Ascending aorta (tissue), 2 donors: ENCODE results near the gene CCDC12. TPM values are rescaled to one million over a fixed set of nuclear protein-coding genes. Genes with fewer than 3 reads are reported as not detected.

Experiments used
- DNase-seq, 2 donors: peaks; one replicate each; pipeline ENCODE4 v3.0.0-alpha.2; 2019; ENCODE audit warnings: low spot score in 2 of 2
- H3K27ac ChIP-seq, 2 donors: fragments of 200-600 bp; sonication (generic); one replicate each; pipeline ENCODE4 v1.5.1; 2016 to 2017; ENCODE audit warnings: mild to moderate bottlenecking in 1 of 2
- H3K27me3 ChIP-seq: fragments of 200-600 bp; sonication (generic); one replicate; pipeline ENCODE4 v1.5.1; 2017
- H3K36me3 ChIP-seq, 2 donors: fragments of 200-600 bp; sonication (generic); one replicate each; pipeline ENCODE4 v1.5.1; 2016
- H3K4me1 ChIP-seq, 2 donors: fragments of 200-600 bp; sonication (generic); one replicate each; pipeline ENCODE4 v1.5.1; 2016 to 2017; ENCODE audit warnings: mild to moderate bottlenecking in 1 of 2
- H3K4me3 ChIP-seq, 2 donors: fragments of 200-600 bp; sonication (generic); one replicate each; pipeline ENCODE4 v1.5.1; 2016 to 2017; ENCODE audit warnings: mild to moderate bottlenecking in 1 of 2
- H3K9me3 ChIP-seq, 2 donors: fragments of 200-600 bp; sonication (generic); one replicate each; pipeline ENCODE4 v1.5.1; 2016
- CTCF ChIP-seq, 3 experiments: fragments of 200-600 bp in 2 of 3; fragments of 450-650 bp in 1 of 3; sonication (generic) in 2 of 3; IDR thresholded peaks; one replicate each; pipeline ENCODE4 v1.5.1; 2016 to 2019; ENCODE audit warnings: antibody characterized with exemption in 3 of 3, mild to moderate bottlenecking in 1 of 3, moderate library complexity in 1 of 3
- intact Hi-C: fragments of 100-400 bp; cut with DNase I; formaldehyde crosslinking; loops from one replicate; pipeline ENCODE4 v1.15.1; 2023
- total RNA-seq: library from RNA; depleted of rRNA; stranded (reverse); fragments of >200 nt; gene quantifications from one replicate; pipeline ENCODE4 v1.1.0, GENCODE V29; 2016

The CCDC12 gene
- total RNA-seq, 1 donor from 2014 or later, result 34.3 TPM

DNA sequence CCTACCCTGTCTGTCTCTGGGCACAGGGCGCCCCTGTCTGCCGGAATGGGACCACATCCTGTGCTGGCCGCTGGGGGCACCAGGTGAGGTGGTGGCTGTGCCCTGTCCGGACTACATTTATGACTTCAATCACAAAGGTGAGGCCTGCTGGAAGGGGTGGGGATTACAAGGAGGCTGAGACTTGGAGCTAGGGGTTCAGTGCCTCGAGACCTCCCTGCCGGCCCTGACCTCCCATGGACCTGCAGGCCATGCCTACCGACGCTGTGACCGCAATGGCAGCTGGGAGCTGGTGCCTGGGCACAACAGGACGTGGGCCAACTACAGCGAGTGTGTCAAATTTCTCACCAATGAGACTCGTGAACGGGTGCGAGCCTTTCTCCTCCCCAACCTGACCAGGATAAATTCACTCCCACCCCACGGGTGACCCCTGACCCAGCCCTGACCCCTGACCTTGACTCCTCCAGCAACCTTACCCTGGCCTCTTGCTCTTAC, 78.7 kb downstream of the CCDC12 start:
- TF ChIP-seq CTCF (IDR thresholded peaks at IDR 0.05), result no peak
- no peaks in the 10 kb centered on the region for H3K27me3 ChIP-seq
- DNase-seq, result no peak
- no peak overlapping the region for H3K4me3 ChIP-seq
- no peak overlapping the region for H3K27ac ChIP-seq
- H3K9me3 ChIP-seq, result no peaks in the 10 kb centered on the region
- no peaks in the 10 kb centered on the region for H3K36me3 ChIP-seq
- peaks cover 0 to 28% of the 10 kb centered on the region in 2 donors for H3K4me1 ChIP-seq
- intact Hi-C loops, result no loop called here

DNA sequence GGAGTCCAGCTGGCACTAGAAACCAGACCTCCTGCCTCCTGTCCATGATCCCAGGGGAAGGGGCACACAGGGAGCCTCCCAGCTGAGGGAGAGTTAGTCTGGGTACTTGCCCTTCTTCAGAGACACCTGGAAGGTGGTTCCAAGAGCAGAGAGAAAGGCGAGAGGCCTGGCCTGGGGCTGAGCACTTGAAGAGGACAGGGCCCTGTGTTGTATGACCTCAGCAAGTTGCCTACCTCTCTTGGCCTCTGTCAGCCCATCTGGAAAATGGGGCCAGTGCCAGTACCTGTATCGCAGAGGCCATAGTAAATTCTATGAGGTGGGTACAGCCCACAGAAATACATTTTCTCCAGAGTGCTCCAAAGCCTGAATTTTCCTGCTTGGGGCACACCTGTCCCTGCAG, 79.5 kb downstream of the CCDC12 start:
- Histone ChIP-seq H3K4me1 (peaks cover 0 to 35% of the 10 kb centered on the region in 2 donors), H3K36me3 (no peaks in the 10 kb centered on the region), H3K27me3 (no peaks in the 10 kb centered on the region), H3K27ac (no peak overlapping the region), H3K4me3 (no peak overlapping the region), H3K9me3 (no peaks in the 10 kb centered on the region)
- no peak for DNase-seq
- intact Hi-C loops, result no loop called here
- no peak for TF ChIP-seq CTCF (IDR thresholded peaks at IDR 0.05)

- no peak for DNase-seq
- H3K9me3 ChIP-seq, result no peaks in the 10 kb centered on the region
- peaks cover 0 to 39% of the 10 kb centered on the region in 2 donors for H3K4me1 ChIP-seq
- no peak for TF ChIP-seq CTCF (IDR thresholded peaks at IDR 0.05)
- no peaks in the 10 kb centered on the region for H3K36me3 ChIP-seq
- intact Hi-C loops, result no loop called here
- no peak overlapping the region for H3K4me3 ChIP-seq
- H3K27ac ChIP-seq, result no peak overlapping the region
- H3K27me3 ChIP-seq, result no peaks in the 10 kb centered on the region
Measured at GRCh38 chr3:46896386-46896785, 80.2 kb downstream of the CCDC12 start.

DNA sequence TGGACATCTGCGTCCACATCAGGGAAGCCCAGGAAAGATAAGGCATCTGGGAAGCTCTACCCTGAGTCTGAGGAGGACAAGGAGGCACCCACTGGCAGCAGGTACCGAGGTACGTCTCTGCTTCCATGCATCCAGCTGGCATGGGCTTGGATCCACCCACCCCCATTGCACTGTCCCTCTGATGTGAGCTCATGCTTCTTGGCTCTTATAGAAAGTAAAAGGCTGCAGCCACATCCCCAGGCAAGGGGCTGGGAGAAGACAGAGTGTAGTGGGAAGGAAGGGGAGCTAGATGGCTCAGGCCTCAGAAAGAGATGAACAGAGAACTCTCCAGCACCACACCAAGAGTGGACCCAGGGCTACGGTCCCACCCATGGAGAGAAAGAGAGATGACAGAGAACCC, 80.8 kb downstream of the CCDC12 start:
- Histone ChIP-seq H3K27ac (no peak overlapping the region), H3K9me3 (no peaks in the 10 kb centered on the region), H3K27me3 (no peaks in the 10 kb centered on the region), H3K36me3 (no peaks in the 10 kb centered on the region), H3K4me3 (no peak overlapping the region), H3K4me1 (peaks cover 0 to 39% of the 10 kb centered on the region in 2 donors)
- TF ChIP-seq CTCF (IDR thresholded peaks at IDR 0.05), result no peak
- intact Hi-C loops, result loop anchor here (1.0 kb wide), 2 partner anchors 28 to 190 kb away; no protein-coding TSS in a partner anchor
- no peak for DNase-seq

DNA sequence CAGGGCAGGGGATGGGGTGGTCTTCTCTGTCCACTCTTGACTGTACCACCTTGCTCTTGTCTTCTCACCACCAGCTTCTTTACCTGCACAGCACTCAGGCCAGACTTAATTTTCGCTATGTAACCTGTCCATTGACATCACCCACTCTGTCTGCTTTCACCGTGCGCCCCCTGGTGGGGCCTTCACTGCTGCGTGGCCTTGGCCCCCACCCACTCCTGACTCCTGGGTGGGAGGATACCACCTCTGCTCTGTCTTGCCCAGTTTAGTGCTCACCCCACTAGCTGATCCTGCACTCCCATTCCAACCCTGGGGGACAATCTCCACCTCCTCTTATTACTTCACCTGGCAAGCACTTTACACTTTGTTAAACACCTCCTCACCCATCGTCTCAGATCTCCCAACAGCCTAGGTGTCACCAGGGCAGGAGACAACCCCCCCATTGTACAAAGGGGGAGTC, 81.3 kb downstream of the CCDC12 start:
- intact Hi-C loops, result loop anchor here (1.0 kb wide), 2 partner anchors 28 to 190 kb away; no protein-coding TSS in a partner anchor
- H3K36me3 ChIP-seq, result no peaks in the 10 kb centered on the region

More for the DNA sequence above, 81.3 kb downstream of the CCDC12 start:
- no peak overlapping the region for H3K4me3 ChIP-seq
- H3K27me3 ChIP-seq, result no peaks in the 10 kb centered on the region
- H3K27ac ChIP-seq, result no peak overlapping the region
- H3K4me1 ChIP-seq, result peaks cover 0 to 39% of the 10 kb centered on the region in 2 donors
- DNase-seq, result no peak
- TF ChIP-seq CTCF (IDR thresholded peaks at IDR 0.05), result peak; percentile 77 to 90 (median 82)
- no peaks in the 10 kb centered on the region for H3K9me3 ChIP-seq
